ENCODE measurements around the gene ADCY1.

The ADCY1 gene

GRCh38 chr7:45657890-45658715, 83.9 kb downstream of the ADCY1 start:
- no peak for TF ChIP-seq CTCF (IDR thresholded peaks at IDR 0.05; ENCODE audit: insufficient read depth, low read depth, low read length, missing control alignments)
- no peak for DNase-seq (ENCODE audit: low read depth)
- no peak overlapping the region for H3K4me3 ChIP-seq (ENCODE audit: low read length)

GRCh38 chr7:45658716-45659495, 84.7 kb downstream of the ADCY1 start:
- no peak for DNase-seq (ENCODE audit: low read depth)
- H3K4me3 ChIP-seq (ENCODE audit: low read length) = no peak overlapping the region
- TF ChIP-seq CTCF (IDR thresholded peaks at IDR 0.05; ENCODE audit: insufficient read depth, low read depth, low read length, missing control alignments) = no peak

- DNase-seq (ENCODE audit: low read depth) = no peak
- no peak for TF ChIP-seq CTCF (IDR thresholded peaks at IDR 0.05; ENCODE audit: insufficient read depth, low read depth, low read length, missing control alignments)
- H3K4me3 ChIP-seq (ENCODE audit: low read length) = no peak overlapping the region
These were observed 85.5 kb downstream of the ADCY1 start for GRCh38 chr7:45659496-45660139.

GRCh38 chr7:45660201-45660900, 86.2 kb downstream of the ADCY1 start:
- no peak for DNase-seq (ENCODE audit: low read depth)
- no peak for TF ChIP-seq CTCF (IDR thresholded peaks at IDR 0.05; ENCODE audit: insufficient read depth, low read depth, low read length, missing control alignments)
- H3K4me3 ChIP-seq (ENCODE audit: low read length) = no peak overlapping the region

GRCh38 chr7:45660901-45661211, 86.7 kb downstream of the ADCY1 start:
- DNase-seq (ENCODE audit: low read depth) = no peak
- no peak overlapping the region for H3K4me3 ChIP-seq (ENCODE audit: low read length)
- TF ChIP-seq CTCF (IDR thresholded peaks at IDR 0.05; ENCODE audit: insufficient read depth, low read depth, low read length, missing control alignments) = no peak

- no peak for TF ChIP-seq CTCF (IDR thresholded peaks at IDR 0.05; ENCODE audit: insufficient read depth, low read depth, low read length, missing control alignments)
- no peak for DNase-seq (ENCODE audit: low read depth)
- no peak overlapping the region for H3K4me3 ChIP-seq (ENCODE audit: low read length)
These were observed 87.3 kb downstream of the ADCY1 start for GRCh38 chr7:45661302-45661995.

All from epithelial cell of esophagus (primary cell).